HG02678 (cell line): Measurements from ENCODE around the gene LCP1.
"Not testable (repeated sequence)": the region's sequence is repeated elsewhere in the genome, so short reads cannot be mapped to it uniquely, and the experiment has no call there.

Experiments used
- ATAC-seq: cut with Tn5 transposase; IDR thresholded peaks from one replicate; pipeline ENCODE4 v1.9.1; 2021; ENCODE audit warnings: mild to moderate bottlenecking, moderate library complexity; ENCODE audit not compliant: unreplicated experiment

The LCP1 gene

GRCh38 chr13:46162741-46163140 is 19.2 kb downstream of the LCP1 start:
- not testable (repeated sequence) for ATAC-seq

DNA sequence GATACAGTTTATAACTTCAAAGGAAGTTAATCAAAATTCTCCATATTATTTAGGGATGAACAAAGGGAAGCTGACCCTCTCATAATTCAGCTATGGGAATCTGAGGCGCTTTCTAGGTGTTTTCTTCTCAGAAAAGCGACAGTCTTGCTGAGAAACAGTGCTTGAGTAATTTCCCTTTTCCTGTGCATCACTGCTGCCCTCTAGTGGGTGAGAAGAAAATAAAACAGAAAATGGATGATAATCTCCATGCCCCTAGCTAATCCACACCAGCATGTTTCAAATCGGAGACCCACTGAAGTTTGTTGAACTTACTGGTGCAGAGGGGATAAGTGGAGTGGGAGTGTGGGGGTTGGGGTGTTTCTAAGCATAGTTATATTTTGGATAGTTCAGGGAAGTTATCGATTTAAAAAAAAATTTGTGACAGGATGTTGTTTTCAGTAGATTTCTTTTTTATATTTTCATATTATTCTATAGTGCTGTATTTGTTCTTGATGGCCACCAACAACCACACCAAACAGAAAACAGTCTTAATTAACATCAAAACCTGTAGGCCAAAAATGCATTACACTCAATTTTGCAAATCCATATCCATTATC is 21.4 kb downstream of the LCP1 start:
- peak; percentile 42 for ATAC-seq

- ATAC-seq = no peak
Observed at GRCh38 chr13:46160065-46160464, 21.9 kb downstream of the LCP1 start.

DNA sequence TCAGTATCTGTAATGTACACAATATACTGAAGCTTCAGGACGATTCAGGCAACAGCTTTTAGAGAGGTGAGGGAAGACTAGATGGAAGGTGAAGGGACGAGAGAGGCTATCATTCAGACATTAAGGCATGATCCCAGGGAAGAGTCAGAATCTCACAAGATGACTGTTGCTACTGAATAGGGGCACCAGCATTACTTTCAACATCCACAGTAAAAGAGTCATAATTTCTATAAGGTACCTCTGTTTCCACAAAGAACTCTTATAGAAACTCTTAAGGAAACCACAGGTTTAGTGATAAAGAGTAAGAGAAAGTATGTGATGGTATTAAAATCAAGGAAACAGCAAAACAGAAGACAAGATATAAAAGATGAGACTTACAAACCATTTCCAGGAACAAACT is 23.0 kb downstream of the LCP1 start:
- no peak for ATAC-seq

DNA sequence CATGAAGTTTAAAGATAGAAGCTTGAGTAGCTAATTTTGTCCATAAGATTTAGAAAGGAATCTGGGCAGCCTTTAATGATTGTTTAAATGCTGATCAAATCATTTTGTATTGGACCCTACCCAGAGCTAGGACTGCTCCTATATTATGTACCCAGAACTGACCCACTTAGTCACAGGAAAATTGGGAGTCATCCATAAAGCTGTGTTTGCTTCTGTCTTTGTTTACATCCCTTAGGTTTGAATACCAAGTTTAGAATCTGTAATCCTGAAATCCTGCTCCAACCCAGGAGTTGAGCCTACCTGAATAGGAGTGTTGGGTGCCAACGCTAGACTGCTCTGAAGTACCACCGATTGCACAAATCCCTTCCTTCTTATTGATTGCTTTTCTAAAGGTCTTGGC is 23.8 kb downstream of the LCP1 start:
- ATAC-seq = no peak

DNA sequence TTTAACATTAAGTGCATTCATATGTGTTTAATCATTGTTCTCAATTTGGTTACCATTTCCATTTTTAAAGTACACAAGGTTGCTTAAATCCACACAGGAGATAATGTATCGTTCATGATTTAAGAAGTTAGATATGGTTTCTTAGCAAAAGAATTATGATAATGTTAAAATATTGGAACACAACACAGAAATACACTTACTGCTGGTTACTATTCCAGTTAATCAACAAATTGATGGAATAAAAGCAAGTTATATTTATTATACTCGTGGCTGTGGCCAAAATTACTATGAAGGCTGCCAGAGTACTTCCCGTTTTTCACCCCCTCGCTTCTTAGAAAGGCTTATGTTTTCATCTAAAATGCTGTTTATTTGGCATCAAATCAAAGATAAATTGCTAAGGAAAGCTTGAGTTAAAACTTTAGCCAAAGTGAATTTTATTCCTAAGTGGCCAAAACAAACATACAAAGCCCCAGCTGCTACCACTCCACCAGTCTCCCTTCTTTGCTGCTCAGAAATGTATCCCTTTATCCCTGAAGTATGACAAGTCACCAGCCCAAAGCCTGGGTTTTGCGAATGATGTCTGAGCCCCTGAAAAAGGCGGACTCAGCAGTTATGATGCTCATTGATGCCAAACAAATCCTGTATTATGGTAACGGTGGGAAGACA is 27.7 kb downstream of the LCP1 start:
- ATAC-seq = no peak

DNA sequence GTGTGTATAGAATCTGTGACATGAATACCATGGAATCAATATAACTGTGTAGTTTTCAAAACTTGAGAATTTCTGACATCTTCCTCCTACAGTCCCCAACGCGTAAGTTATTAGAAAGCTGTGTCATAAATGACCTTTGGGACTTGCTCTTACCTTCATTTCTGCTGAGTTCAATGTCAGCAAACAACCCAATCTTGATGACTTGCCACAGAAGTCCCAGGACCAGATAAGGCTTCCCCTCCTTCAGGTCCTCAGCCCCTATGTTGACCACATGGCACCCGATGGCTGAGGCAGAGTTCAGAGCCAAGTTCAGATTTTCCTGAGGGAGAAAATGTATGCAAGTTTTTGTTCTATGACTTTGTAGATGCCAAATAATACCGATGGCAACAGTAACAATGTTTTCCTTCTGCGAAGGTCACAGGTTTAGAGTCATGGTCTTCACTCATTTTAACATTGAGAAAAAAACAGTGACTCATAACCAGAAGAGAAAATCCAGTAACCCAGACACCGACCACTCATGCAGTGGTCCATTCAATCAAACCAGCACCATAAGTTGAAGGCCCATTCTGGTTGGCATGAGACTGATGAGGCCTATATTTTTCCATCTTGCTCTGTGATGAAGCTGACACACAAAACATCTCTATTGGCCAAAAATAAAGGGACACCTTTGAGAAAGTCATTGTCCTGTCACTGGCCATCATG is 29.2 kb downstream of the LCP1 start:
- ATAC-seq = no peak

DNA sequence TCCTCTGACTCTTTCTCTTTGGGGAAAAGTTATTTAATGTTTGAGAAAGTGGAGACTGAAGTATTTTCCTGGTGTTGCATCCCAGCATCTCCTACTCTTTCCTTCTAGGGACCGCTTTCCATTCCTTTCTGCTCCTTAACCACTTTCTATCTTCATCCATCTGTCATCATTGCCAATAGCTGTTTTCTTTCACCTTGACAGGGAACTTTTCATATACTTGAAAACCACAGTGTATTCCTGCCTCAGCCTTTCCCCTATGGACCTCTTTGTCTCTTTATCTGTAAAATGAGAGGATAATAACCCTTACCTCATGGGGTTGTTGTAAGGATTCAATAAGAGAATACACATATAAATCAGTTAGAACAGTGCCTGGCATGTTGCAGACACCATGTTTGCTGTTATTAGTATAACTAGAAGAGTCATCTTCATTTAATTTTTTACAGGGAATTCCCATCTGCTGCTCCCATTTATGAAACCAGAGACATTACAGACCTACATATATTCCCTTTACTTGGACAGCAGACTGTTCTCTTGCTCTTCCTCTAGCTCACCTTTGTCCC is 31.8 kb downstream of the LCP1 start:
- no peak for ATAC-seq

DNA sequence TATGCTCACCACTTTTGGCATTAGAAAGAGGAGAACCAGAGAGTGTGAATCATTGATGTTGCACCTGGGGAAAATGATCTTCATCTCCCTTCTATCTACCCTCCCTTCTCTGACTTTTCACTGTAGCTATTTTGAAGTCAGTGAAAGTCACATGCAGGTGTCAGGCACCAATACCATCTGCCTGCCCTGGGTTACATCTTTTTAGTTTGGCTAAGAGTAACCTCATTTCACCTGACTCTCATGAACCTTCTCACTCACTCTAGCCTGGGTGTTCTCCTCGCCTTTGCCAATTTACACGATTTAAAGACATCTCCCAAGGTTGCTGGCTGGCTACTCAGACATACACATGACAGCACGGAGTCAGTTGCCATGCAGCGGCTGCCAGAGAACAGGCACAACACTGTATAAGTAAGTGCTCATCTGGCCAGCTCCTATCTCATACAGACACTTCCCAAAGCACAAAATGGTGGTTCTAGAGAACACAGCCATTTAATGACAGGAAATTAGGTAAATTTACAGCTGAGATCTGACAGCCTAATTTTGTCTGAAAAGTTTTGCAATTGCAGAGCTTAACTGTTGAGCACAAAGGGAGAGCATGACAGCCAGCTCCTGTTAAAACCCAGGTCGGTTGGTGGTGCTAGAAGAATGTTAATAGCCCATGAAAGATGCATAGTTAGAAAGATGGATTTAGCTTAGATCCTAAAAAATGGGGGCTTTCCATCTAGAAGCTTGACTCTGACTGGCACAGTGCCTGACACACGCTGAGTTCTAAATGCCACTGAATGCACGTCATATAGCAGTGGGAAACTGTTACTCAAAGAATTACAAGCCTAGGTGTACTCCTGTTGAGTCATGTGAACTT is 32.5 kb downstream of the LCP1 start:
- peak; percentile 47 for ATAC-seq

DNA sequence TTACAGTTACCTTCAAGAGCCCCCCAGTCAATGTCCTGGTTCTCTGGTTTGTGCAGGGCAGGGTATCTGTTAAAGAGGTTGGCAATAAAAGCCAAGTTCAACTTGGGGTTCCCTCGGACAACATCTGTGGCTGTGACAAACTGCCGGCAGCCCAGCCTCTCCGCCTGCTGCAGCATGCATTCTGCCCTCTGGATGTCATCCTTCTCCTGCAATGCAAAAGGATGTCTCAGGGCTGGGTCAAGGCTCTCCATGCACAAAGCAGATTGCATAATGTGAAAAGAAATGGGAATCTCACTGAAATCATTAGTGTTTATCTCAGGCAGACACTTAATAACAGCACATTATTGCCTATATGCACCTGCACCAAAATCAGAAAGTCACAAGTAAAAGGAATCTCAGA is 35.1 kb downstream of the LCP1 start:
- ATAC-seq = no peak

GRCh38 chr13:46145950-46146349 is 36.0 kb downstream of the LCP1 start:
- no peak for ATAC-seq

DNA sequence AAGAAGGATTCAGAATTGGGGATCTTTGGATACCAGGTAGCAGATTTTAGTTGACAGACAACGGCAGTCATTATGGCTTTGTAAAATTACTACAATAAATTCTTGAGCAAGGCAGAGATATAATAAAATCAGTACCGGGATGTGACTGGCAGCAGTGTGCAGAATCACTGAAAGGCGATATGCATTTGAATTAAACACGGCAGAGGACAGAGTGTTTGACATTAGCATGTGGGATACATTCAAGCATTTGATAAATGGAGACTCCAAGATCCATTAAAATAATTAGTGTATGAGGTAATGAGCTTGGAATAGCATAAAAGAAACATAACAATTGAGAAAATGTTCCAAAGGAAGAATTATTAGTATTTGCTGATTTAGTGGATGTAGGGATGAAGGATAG is 36.8 kb downstream of the LCP1 start:
- ATAC-seq = no peak

DNA sequence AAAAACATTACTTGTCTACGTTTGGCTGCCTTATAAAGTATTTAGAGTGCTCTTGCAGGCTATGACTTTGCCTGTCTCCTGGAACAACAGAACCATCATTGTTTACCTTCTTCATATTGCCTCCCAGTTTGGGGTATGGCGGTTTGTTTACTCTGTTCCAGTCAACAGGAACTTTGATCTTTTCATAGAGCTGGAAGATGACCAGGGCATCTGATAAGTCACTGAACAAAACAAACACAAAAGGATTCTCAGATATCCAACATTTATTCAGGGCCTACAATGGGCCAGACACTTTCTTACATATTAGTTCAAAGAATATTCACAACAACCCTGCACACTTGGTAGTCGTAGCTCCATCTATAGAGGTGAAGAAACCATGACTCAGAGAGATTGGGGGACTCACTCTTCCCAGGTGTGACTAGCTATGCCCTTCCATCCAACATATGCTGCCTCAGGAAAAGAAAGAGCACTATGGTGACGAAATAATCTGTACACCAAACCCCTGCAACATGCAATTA is 38.7 kb downstream of the LCP1 start:
- no peak for ATAC-seq

DNA sequence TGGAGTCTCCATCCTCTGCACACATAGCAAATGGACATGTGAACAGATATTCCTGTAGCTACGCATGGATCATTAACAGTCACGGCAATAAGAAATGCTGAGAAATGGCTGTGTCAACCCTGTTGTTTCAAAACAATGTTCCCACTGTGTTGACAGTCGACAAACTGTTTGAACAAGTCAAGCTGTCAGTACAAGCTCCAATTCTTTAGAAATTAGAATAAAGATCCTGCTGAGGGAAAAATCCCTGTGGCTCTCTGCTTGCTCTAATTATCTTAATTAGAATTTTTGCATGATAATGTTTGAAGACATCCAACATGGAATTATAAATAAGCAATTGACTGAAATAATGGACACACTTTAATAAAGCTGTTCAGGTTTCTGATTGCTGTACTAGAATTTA is 39.2 kb downstream of the LCP1 start:
- ATAC-seq = no peak

DNA sequence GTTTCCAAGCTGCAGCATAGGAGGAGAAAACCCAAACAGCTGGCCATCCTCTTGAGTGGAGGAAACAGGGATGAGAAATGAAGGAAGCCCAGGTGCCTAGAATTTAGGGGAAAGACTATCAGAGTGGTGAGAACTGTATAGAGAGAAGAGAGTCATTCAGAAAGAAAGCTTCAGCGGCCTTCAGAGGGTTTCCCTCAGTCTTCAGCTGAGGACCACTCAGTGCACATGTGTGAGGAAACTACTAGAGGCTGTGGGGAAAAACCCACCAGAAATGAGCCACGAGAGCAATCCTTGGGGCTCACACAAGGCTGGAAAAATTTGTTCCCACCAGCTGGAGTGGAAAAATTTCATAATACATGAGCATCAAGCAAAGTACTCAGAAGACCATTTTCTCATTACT is 41.9 kb downstream of the LCP1 start:
- no peak for ATAC-seq

DNA sequence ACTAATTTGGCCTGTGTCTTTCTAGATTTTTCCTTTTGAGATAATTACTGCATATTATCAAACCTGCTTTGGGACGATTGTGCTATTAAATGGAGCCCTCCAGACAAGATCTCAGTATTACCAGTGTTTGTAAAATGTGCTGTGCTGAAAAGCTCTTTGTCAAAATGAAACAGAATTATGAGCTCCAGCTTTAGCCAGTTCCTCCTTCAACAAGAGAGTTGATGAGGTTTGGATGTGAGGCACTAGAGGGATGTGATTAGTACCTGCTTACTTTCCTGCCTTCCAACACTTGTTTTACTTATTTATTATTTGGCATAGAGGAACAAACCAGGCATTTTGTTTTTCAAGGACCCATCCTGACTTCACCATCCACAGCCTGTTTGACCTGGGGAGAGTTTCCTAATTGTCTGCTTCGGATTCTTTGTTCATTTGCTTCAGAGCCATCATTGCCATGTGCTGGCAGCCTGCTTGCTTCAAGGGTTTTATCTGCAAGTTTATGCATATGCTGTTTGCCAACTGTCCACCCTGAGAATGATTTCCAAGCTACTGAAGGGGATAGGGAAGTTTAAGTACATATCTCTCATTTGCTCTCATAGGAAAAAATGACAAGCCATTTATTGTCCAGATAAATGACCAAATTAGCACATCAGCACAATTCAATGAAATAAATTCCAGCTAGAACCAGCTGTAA is 44.2 kb downstream of the LCP1 start:
- no peak for ATAC-seq

- ATAC-seq = no peak
Observed at GRCh38 chr13:46136688-46137087, 45.3 kb downstream of the LCP1 start.

- ATAC-seq = no peak
Observed at GRCh38 chr13:46134961-46135522, 46.9 kb downstream of the LCP1 start.

- ATAC-seq = no peak
Observed at GRCh38 chr13:46134494-46134893, 47.5 kb downstream of the LCP1 start.

- ATAC-seq = no peak
Observed at GRCh38 chr13:46132109-46132508, 49.9 kb downstream of the LCP1 start.
